ENCODE results near the gene MAML2.

- TF ChIP-seq CTCF (IDR thresholded peaks at IDR 0.05) (no peak), EP300 (IDR thresholded peaks at IDR 0.05) (no peak), POLR2A (IDR thresholded peaks at IDR 0.05) (no peak), POLR2AphosphoS5 (IDR thresholded peaks at IDR 0.05) (no peak)
Observed at GRCh38 chr11:96167787-96168186, 175.2 kb downstream of the MAML2 start.
